HCT116 (cell line): Measurements from ENCODE around the gene CXorf49.

Experiments
- ATF3 ChIP-seq: IDR thresholded peaks from 2 replicates; pipeline ENCODE4 v1.6.1; 2012
- CBX3 ChIP-seq: IDR thresholded peaks from 2 replicates; pipeline ENCODE4 v1.6.1; 2012; ENCODE audit warnings: low read depth
- CEBPB ChIP-seq: IDR thresholded peaks from 2 replicates; pipeline ENCODE4 v1.6.1; 2012; ENCODE audit warnings: low read depth
- CTCF ChIP-seq, 3 experiments: fragments of 200-600 bp in 1 of 3; sonication (generic) in 1 of 3; IDR thresholded peaks in 2 of 3; conservative IDR thresholded peaks in 1 of 3; 2 replicates each; pipeline ENCODE4 v1.5.1; 2012 to 2017; ENCODE audit warnings: low read depth in 2 of 3, low read length in 2 of 3, antibody characterized with exemption in 1 of 3, borderline replicate concordance in 1 of 3, control low read depth in 1 of 3, mild to moderate bottlenecking in 1 of 3, mixed read lengths in 1 of 3, mixed run types in 1 of 3, moderate library complexity in 1 of 3; ENCODE audit not compliant: insufficient read depth in 1 of 3
- EGR1 ChIP-seq: IDR thresholded peaks from 2 replicates; pipeline ENCODE4 v1.6.1; 2012; ENCODE audit warnings: low read depth
- EZH2 ChIP-seq: fragments of 200-600 bp; sonication (generic); IDR thresholded peaks from 2 replicates; pipeline ENCODE4 v1.6.1; 2017; ENCODE audit warnings: antibody characterized with exemption, mixed run types
- MAX ChIP-seq: IDR thresholded peaks from 2 replicates; pipeline ENCODE4 v1.6.1; 2012
- POLR2A ChIP-seq: IDR thresholded peaks from 2 replicates; pipeline ENCODE4 v1.7.0; 2011; ENCODE audit warnings: borderline replicate concordance; ENCODE audit not compliant: insufficient read depth, insufficient read length; ENCODE audit errors: extremely low read depth
- POLR2AphosphoS5 ChIP-seq: IDR thresholded peaks from 2 replicates; pipeline ENCODE4 v1.6.1; 2011; ENCODE audit warnings: mild to moderate bottlenecking, low read depth, low read length, moderate library complexity
- RAD21 ChIP-seq: IDR thresholded peaks from 2 replicates; pipeline ENCODE4 v1.6.1; 2012; ENCODE audit warnings: low read depth, mild to moderate bottlenecking
- SP1 ChIP-seq: IDR thresholded peaks from 2 replicates; pipeline ENCODE4 v1.6.1; 2012; ENCODE audit warnings: low read depth
- SRF ChIP-seq: IDR thresholded peaks from 2 replicates; pipeline ENCODE4 v1.6.1; 2012; ENCODE audit warnings: low read depth
- YY1 ChIP-seq: IDR thresholded peaks from 2 replicates; pipeline ENCODE4 v1.6.1; 2011; ENCODE audit warnings: low read length, low read depth, moderate library complexity, mild to moderate bottlenecking; ENCODE audit not compliant: insufficient replicate concordance; ENCODE audit errors: extremely low read depth
- ZNF274 ChIP-seq: fragments of 200-500 bp; sonication (Bioruptor generic); IDR thresholded peaks from 2 replicates; pipeline ENCODE4 v1.6.1; 2014; ENCODE audit warnings: mild to moderate bottlenecking, low read depth, low read length, inconsistent platforms

- TF ChIP-seq POLR2A (no peak), CEBPB (no peak), POLR2AphosphoS5 (no peak), CTCF (IDR thresholded peaks at IDR 0.05 in 2 of 3, conservative IDR thresholded peaks at IDR 0.05 in 1 of 3; ENCODE audit: borderline replicate concordance in 1 of 3, insufficient read depth in 1 of 3, low read depth in 2 of 3, low read length in 2 of 3) (no peak), ATF3 (no peak), EGR1 (no peak), SRF (no peak), CBX3 (no peak), SP1 (no peak), YY1 (no peak), RAD21 (no peak), EZH2 (no peak), ZNF274 (no peak), MAX (no peak)
Observed at GRCh38 chrX:71666240-71667223, 51.6 kb downstream of the CXorf49 start.
